Measurements from ENCODE around the gene C3orf38.
"Not testable (repeated sequence)": the region's sequence is repeated elsewhere in the genome, so short reads cannot be mapped to it uniquely, and the experiment has no call there.

The C3orf38 gene

GRCh38 chr3:88166419-88166971 lies 16.7 kb downstream of the C3orf38 start:
- DNase-seq: no peak

- DNase-seq: no peak
Observed at GRCh38 chr3:88167173-88167572, 17.4 kb downstream of the C3orf38 start.

GRCh38 chr3:88167704-88168103 lies 17.9 kb downstream of the C3orf38 start:
- no peak for DNase-seq

GRCh38 chr3:88168171-88168570 lies 18.4 kb downstream of the C3orf38 start:
- DNase-seq: no peak

- DNase-seq: no peak
Observed at GRCh38 chr3:88180398-88180999, 30.7 kb downstream of the C3orf38 start.

GRCh38 chr3:88182165-88182918 lies 32.6 kb downstream of the C3orf38 start:
- DNase-seq: not testable (repeated sequence)

- no peak for DNase-seq
Observed at GRCh38 chr3:88188436-88188835, 38.7 kb downstream of the C3orf38 start.

GRCh38 chr3:88189361-88189810 lies 39.6 kb downstream of the C3orf38 start:
- no peak for DNase-seq

GRCh38 chr3:88191872-88192409 lies 42.2 kb downstream of the C3orf38 start:
- DNase-seq: no peak

GRCh38 chr3:88192631-88193030 lies 42.9 kb downstream of the C3orf38 start:
- DNase-seq: no peak

GRCh38 chr3:88195951-88196434 lies 46.2 kb downstream of the C3orf38 start:
- DNase-seq: no peak

GRCh38 chr3:88198121-88198520 lies 48.4 kb downstream of the C3orf38 start:
- DNase-seq: no peak

GRCh38 chr3:88203642-88204055 lies 53.9 kb downstream of the C3orf38 start:
- peak; percentile 64 for DNase-seq

All from NCI-H1417 treated with DMSO at 0.1 percent for 48 hours (cell line).